ENCODE results near the gene CAMK1D.

Gene CAMK1D

GRCh38 chr10:12382956-12383531 lies 33.7 kb downstream of the CAMK1D start:
- no peak overlapping the region for H3K4me3 ChIP-seq (ENCODE audit: low read depth, low read length)
- no peak for DNase-seq (ENCODE audit: low read depth)
- no peak for TF ChIP-seq CTCF (IDR thresholded peaks at IDR 0.05; ENCODE audit: control insufficient read depth, extremely low read depth, insufficient read depth)

GRCh38 chr10:12384906-12385305 lies 35.6 kb downstream of the CAMK1D start:
- no peak for DNase-seq (ENCODE audit: low read depth)
- no peak overlapping the region for H3K4me3 ChIP-seq (ENCODE audit: low read depth, low read length)
- no peak for TF ChIP-seq CTCF (IDR thresholded peaks at IDR 0.05; ENCODE audit: control insufficient read depth, extremely low read depth, insufficient read depth)

GRCh38 chr10:12387561-12388210 lies 38.3 kb downstream of the CAMK1D start:
- no peak for TF ChIP-seq CTCF (IDR thresholded peaks at IDR 0.05; ENCODE audit: control insufficient read depth, extremely low read depth, insufficient read depth)
- no peak overlapping the region for H3K4me3 ChIP-seq (ENCODE audit: low read depth, low read length)
- no peak for DNase-seq (ENCODE audit: low read depth)

- DNase-seq (ENCODE audit: low read depth), result no peak
- no peak for TF ChIP-seq CTCF (IDR thresholded peaks at IDR 0.05; ENCODE audit: control insufficient read depth, extremely low read depth, insufficient read depth)
- H3K4me3 ChIP-seq (ENCODE audit: low read depth, low read length), result no peak overlapping the region
Observed at GRCh38 chr10:12388671-12389070, 39.3 kb downstream of the CAMK1D start.

- DNase-seq (ENCODE audit: low read depth), result peak; percentile 34
- no peak overlapping the region for H3K4me3 ChIP-seq (ENCODE audit: low read depth, low read length)
- no peak for TF ChIP-seq CTCF (IDR thresholded peaks at IDR 0.05; ENCODE audit: control insufficient read depth, extremely low read depth, insufficient read depth)
Observed at GRCh38 chr10:12389154-12389734, 39.9 kb downstream of the CAMK1D start.

GRCh38 chr10:12390733-12391132 lies 41.4 kb downstream of the CAMK1D start:
- no peak for TF ChIP-seq CTCF (IDR thresholded peaks at IDR 0.05; ENCODE audit: control insufficient read depth, extremely low read depth, insufficient read depth)
- no peak for DNase-seq (ENCODE audit: low read depth)
- no peak overlapping the region for H3K4me3 ChIP-seq (ENCODE audit: low read depth, low read length)
